Activated T-cell treated with anti-CD3 and anti-CD28 coated beads, Interleukin-2, amount 50 U/mL, for 48 hours (primary cell): Measurements from ENCODE around the gene SPIRE1.
"Not testable (repeated sequence)": the region's sequence is repeated elsewhere in the genome, so short reads cannot be mapped to it uniquely, and the experiment has no call there.

Source experiments
- DNase-seq, 2 experiments: peaks; one replicate each; pipeline ENCODE4 v3.0.0-alpha.2; 2020

Gene SPIRE1

DNA sequence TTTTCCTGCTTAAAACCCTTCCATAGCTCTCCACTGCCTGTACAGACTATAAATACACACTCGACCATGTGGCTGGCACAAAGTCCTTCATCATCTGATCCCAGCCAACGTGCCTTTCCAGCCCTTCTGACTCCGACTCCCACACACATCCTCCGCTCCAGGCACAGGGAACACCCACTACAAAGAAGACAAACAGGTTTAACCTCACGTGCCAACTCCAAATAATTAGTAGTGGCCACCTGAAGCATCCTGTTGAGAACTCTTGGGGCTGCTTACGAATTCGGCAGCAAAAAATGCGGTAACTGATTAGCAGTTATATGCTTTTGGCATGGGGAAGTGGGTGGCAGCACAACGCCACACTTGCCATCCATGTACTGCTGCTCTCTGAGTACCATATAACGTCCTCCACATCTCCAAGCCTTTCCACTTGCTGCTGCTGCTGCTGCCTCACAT is 12.1 kb downstream of the SPIRE1 start:
- DNase-seq: no peak

DNA sequence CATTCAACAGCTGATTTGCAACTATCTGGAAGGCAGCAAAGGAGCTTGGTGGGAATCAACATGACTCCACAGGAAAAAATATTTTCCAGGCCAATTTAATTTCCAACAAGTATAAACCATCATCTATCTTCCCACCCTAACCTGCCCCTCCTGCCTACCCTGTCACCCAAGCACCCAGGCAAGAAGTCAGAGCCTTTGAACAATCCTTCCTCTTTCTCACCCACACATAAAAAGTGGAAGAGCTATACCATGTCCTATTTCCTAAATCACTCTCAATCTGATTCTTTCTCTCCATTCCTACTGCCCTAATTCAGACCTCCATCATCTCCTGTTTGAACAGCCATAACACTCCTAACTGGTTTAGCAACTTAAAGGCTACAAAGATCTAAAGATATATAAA is 12.7 kb downstream of the SPIRE1 start:
- no peak for DNase-seq

DNA sequence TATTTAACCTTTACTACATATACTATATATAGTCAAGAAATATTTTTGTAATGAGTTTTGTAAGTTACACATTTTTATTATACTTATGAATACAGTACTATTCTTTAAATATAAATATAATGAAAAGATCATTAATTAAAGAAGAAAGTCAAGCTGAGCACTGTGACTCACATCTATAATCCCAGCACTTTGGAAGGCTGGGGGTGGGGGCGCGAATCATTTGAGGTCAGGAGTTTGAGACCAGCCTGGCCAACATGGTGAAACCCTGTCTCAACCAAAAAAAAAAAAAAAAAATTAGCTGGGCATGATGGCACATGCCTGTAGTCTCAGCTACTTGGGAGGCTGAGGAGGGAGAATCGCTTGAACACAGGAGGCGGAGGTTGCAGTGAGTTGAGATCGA is 14.2 kb downstream of the SPIRE1 start:
- not testable (repeated sequence) for DNase-seq

DNA sequence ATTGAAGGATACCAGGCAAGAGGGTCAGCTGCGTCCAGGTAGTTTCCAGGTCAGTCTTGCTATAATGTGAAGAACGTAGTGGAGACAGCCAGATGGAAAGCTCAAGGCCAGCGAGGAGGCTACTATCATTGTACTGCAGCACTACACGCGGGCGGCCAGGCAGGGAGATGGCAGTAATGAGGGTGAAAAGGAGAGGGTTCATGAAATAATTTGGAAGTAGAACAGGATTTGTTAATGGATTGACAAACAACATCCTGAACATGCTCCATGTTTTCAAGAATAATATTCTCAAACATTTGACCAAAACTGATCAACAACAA is 17.1 kb downstream of the SPIRE1 start:
- no peak for DNase-seq

DNA sequence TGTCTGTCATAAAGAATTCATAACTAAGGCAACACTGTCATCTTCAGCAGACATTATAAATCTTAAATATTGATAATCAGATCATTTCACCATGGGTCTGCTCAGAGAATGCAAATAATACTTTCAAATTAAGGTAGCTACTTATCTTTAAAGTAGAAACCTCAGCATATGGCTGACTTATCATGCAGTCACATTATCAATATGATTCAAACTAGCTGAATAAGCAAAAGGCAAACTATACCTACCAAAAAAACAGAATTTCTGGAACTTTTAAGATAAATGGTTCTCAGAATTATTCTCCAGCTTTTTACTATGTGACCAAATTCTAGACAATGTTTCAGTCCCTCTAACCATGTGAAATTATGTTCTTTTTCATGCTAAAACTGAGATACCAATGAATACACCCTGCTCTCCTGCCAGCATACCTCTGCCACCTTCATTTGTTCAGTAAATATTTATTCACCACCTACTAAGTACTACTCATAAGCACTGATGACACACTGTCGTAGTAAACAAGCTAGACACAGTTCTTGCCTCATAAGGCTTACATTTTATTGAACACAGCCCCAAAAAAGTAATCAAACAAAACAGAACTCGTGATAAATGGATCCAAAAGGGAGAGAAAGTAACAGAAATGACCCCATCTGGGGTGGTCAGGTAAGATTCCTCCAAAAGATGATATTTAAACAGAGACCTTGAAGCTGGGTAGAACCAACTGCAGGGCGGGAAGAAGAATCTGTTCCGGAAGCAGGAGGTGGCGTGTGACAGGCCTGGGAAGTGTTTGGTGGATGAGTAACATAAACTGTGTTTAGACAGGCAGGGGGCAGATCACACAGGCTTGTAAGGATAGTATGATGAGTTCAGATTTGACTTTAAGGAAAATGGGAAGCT is 17.7 kb downstream of the SPIRE1 start:
- DNase-seq: no peak

DNA sequence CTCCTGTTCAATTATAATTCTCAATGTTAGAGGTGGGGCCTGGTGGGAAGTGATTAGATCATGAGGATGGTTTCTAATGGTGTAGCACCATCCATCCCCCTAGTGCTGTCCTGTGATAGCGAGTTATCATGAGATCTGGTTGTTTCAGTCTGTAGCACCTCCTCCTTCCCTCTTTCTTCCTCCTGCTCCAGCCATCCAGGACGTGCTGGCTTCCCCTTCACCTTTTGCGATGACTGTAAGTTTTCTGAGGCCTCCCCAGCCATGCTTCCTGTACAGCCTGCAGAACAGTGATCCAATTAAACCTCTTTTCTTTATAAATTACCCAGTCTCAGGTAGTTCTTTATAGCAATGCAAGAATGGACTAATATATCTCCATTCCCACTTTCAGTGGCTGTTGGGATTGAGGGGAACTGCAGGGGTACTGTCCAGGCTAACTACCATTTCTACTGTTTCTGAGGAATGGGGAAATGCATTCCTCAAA is 19.2 kb downstream of the SPIRE1 start:
- no peak for DNase-seq

DNA sequence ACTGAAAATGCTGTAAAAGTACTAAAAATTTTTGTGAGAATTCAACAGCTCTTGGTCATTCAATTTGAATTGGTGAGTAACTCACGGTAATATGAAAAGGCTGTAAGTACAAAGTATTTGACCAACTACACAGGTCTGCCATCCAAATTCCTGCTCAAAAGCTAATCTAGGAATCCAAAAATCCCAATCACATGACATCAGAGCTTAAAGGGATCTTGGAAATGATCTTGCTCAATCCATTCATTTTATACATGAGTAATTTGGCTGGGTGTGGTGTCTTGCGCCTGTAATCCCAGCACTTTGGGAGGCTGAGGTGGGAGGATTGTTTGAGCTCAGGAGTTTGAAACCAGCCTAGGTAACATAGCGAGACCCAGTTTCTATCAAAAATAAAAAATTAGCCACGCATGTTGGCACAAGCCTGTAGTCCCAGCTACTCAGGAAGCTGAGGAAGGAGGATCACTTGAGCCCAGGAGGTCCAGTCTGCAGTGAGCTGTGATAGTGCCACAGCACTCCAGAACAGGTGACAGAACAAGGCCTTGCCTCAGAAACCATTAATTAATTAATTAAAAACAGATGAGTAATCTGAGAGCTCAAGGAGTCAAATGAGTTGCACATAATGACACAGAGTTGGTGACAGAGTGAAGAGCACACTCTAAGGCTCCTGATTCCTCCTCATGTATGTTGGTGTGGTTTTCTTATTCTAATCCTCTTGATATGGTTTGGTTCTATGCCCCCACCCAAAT is 19.8 kb downstream of the SPIRE1 start:
- no peak for DNase-seq

DNA sequence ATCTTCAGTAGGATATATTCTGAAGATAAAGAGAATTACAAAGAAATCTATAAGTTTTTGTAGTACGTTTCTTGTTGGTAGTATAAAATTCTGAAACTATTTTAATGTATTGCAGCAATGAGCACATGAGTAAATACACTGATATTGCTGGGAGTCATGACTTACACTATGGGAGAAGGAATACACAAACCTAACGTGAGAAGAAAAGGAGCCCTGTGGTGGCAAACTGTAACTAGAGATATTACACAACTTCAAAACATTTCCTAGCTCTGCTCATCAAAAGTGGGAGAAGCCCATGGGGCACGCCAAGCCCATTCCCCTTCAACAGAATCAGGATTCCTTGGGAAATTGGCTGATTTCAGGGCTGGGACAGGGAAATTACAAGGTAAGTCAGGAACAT is 20.5 kb downstream of the SPIRE1 start:
- DNase-seq: no peak

DNA sequence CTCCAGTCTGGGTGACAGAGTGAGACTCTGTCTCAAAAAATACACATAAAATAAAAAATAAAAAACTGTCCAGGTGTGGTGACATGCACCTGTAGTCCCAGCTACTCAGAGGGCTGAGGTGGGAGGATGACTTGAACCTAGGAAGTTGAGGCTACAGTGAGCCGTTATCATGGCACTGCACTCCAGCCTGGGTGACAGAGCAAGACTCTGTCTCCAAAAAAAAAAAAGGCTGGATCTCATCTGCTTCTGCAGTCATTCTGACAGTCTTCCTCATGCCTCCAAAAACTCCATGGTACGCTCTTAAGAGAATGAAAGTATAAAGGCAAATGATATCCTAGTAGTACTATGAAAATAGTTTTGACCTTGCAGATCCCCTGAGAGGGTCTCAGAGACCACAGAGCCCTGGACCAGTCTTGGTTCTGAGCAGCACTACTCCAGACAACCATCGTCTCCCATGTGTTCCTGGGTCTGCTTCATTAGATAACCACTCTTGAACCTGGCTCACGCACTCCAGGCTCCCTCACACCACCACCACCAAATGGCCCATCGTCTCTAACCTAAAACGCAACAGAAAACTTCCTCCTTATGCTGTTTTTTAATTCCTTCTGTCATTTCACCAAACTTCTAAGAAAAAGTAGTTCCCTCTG is 26.0 kb downstream of the SPIRE1 start:
- DNase-seq: no peak

DNA sequence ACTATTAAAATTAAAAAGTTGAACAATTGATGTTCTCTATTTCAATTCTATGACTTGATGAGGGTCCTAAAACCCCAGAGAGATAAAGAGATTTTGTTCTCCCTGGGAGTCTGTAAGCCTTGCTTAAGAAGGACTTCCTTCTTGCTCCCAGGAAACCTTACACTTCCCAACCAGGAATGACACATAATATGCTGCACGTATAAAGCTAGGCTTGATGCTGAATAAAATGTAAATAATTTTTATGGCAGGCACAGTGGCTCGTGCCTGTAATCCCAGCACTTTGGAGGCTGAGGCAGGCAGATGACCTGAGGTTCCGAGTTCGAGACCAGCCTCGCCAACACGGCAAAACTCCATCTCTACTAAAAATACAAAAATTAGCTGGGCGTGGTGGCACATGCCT is 27.8 kb downstream of the SPIRE1 start:
- DNase-seq: no peak

DNA sequence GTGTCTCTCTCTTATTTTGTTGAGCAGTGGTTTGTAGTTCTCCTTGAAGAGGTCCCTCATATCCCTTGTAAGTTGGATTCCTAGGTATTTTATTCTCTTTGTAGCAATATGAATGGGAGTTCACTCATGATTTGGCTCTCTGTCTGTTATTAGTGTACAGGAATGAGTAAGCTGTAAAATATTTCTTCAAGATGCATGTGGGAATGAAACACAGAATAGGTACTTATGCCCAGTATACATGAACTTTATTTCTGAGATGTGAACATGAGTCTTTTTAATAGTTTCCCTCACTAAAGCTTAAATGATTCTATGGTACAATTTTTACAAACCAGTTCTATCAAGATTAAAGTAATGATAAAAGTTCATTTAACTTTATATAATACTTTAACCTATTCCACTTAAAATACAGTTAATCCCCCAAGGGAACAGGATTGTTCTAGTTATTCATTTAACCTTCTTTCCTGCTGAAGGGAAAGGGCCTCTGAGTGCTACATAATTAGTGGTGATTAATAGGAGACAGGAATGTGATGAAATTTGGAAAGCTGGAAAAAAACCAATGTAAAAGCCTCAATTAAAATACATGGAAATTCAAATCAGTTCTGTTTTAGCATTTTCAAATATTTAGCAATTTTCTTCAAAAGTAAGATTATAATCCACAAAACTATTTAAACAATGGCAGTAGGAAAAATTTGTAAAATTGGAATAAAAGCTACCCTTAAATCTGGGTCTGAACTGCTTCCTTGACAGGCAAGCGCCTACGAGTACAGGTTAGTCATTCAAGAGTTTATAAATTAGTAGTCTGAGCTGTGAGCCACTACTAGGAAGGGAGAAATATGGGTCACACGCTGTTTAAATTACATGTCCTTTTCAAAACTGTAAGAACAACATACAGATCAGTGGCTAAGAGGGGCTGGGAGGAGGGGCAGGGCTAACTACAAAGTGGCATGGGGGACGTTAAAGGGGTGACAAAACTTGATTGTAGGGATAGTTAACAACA is 28.9 kb downstream of the SPIRE1 start:
- no peak for DNase-seq

DNA sequence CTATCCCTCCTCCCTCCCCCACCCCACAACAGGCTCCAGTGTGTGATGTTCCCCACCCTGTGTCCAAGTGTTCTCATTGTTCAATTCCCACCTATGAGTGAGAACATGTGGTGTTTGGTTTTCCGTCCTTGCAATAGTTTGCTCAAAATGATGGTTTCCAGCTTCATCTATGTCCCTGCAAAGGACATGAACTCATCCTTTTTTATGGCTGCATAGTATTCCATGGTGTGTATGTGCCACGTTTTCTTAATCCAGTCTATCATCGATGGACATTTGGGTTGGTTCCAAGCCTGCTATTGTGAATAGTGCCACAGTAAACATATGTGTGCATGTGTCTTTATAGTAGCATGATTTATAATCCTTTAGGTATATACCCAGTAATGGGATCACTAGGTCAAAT is 30.7 kb downstream of the SPIRE1 start:
- not testable (repeated sequence) for DNase-seq

DNA sequence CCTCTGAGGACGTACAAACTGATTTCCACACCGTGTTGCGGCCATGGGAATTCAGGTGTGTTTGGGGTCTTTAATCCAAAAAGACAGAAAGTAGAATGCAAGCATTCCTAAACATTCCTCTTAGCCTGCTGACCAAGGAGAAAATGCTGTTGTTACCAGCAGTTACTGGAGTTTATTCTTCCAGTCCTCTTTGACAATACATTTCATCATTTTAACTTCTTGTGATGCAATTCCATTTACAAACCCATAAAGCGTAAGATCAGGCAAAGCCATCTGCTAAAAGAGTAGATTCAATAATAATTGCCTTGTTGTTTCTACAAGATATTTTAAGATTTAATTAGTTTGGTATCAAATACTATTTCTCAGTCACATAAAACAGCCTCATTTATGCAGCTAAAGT is 32.7 kb downstream of the SPIRE1 start:
- DNase-seq: no peak

DNA sequence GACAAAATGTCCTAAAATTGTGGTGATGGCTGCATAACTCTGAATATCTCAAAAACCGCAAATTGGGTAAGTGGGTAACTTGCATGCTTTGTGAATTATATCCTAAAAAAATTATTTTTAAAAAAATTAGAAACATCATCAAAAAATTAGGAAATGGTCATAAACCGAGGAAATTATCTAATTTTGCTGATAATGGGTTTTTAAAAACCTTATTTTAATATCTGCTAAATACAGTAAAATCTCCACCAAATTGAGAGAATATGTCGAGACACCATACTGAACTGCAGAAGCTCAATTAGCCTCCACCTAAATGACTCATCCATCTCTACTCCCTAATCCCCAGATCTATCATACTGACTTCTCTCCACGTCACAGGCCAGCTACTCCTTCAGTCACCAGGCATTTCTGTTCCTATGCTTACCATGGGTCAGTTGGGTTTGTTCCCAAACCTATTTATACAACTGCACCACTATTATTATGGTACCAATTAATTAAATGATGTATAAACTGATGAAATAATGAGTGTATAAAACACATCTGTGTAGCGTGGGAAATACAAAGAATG is 36.1 kb downstream of the SPIRE1 start:
- DNase-seq: no peak

DNA sequence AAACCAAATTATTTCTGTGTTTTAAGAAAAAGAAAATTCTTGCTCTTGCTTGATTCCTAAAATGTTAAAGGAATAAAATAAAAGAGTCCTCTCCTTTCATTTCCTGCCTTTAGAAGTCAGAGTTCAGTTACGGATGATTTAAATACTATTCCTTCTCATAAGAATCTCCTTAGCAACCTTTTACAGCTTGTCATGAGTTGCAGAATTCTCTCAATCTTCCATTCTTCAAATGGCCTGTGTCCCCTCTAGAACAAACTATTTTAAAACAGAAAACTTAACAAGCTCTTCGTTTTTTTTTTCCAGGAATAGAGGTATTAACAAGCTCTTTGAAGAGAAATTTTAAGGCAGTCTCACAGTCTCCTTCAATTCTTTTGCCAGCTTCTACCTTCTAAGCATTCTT is 42.2 kb downstream of the SPIRE1 start:
- DNase-seq: no peak

DNA sequence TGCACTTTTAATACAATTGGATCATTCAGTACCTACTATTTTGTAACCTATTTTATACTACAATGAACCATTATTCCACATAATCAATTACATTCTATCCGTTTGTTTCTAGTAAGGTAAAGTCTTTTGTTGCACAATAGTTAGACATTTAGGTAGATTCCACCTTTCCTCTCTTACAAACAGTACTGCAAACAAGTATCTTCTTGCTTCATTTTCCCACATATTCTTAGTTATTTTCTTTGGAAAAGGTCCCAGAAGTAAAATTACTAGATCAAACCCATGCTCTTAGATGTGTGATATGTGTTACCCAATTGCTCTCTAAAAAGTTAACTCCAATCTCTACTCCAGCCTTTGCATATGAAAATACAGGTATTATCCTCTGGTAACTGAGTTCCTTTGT is 49.6 kb downstream of the SPIRE1 start:
- no peak for DNase-seq

DNA sequence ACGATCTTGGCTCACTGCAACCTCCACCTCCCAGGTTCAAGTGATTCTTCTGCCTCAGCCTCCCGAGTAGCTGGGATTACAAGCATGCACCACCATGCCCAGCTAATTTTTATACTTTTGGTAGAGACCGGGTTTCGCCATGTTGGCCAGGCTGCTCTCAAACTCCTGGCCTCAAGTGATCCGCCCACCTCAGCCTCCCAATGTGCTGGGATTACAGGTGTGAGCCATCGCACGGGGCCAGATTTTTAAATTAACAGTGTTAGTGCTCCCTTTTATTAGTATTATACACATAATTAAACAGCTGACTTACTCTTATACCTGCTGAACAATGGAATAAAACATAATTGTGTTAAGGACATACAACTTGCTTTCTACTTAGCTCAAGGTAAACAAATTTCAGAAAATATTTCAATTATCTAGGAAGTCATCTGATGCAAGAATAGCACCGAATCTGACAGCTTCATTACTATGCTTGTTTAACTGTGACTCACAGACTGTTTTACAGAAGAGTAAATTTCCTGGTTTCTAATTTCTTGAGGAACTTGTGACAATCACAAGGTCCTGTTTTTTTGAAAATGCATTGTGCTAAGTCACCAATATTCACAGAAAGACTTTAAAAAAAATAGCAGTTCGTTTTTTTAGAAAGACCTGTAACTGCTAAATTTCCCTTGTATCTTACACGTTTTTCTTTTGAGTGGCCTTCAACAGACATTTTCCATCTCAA is 51.2 kb downstream of the SPIRE1 start:
- no peak for DNase-seq

DNA sequence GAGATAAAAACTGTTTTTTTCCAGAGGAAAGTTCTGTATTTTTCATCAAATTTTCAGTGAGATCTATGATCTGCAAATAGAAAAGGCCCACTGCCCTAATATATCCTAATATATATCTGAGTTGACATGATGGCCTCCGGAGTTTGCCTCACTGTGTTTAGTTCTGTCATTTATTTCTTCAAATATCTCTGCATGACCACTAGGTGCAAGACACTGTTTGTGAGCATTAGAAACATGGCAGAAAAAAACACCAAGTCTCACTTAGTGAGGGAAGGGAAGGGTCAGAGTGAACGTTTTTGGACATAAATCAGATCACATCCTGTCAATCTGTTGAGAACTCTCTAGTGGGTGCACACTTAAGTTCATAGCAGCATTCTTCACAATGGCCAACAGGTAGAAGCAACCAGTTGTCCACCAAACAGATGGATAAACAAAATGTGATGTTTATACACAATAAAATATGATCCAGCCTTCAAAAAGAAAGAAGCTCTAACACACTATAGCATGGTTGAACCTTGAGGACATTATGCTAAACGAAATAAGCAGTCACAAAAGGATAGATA is 53.4 kb downstream of the SPIRE1 start:
- DNase-seq: no peak

DNA sequence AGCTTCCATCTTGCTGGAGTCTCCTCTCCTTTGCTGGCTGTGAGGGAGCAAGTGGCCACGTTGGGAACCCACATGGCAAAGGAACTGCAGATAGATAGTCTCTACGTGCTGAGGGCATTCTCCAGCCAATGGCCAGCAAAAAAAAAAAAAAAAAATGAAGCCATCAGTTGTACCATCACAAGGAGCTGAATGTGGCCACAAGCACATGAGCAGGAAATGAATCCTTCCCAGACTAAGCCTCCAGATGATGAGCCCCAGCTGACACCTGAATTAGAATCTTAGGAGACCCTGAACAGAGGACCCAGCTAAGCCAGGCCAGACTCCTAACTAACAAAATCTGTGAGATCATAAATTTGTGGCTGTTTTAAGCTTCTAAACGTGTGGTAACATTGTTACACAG is 57.9 kb downstream of the SPIRE1 start:
- no peak for DNase-seq

DNA sequence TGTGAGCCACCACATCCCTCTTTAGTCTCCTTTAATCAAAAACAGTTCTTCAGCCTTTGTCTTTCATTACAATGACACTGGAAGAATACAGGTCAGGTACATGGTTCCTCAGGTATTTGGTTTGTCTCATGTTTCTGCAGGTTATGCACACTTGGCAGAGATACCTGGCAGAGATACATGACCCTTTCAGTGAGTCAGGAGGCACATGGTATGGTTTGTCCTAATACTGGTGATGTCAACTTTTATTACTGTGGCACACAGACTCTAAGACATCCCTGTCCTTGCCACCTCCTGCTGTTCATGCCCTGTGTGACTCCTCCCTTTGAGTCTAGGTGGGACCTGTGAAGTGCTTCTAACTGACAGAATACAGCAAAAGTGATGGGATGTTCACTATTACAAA is 58.4 kb downstream of the SPIRE1 start:
- DNase-seq: no peak
